GM21360 (cell line): Measurements from ENCODE around the gene OMP.
"Not testable (repeated sequence)": the region's sequence is repeated elsewhere in the genome, so short reads cannot be mapped to it uniquely, and the experiment has no call there.

ENCODE experiments used
- ATAC-seq: cut with Tn5 transposase; IDR thresholded peaks from one replicate; pipeline ENCODE4 v1.9.1; 2021; ENCODE audit warnings: mild to moderate bottlenecking, moderate library complexity; ENCODE audit not compliant: unreplicated experiment

Gene OMP, protein sequence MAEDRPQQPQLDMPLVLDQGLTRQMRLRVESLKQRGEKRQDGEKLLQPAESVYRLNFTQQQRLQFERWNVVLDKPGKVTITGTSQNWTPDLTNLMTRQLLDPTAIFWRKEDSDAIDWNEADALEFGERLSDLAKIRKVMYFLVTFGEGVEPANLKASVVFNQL

GRCh38 chr11:77102246-77103210 lies at the start of gene OMP:
Gene OMP, plus strand, starts transcription at chr11:77102840. Its CDS starts 0 bp downstream, at chr11:77102840.
- ATAC-seq, result no peak

DNA sequence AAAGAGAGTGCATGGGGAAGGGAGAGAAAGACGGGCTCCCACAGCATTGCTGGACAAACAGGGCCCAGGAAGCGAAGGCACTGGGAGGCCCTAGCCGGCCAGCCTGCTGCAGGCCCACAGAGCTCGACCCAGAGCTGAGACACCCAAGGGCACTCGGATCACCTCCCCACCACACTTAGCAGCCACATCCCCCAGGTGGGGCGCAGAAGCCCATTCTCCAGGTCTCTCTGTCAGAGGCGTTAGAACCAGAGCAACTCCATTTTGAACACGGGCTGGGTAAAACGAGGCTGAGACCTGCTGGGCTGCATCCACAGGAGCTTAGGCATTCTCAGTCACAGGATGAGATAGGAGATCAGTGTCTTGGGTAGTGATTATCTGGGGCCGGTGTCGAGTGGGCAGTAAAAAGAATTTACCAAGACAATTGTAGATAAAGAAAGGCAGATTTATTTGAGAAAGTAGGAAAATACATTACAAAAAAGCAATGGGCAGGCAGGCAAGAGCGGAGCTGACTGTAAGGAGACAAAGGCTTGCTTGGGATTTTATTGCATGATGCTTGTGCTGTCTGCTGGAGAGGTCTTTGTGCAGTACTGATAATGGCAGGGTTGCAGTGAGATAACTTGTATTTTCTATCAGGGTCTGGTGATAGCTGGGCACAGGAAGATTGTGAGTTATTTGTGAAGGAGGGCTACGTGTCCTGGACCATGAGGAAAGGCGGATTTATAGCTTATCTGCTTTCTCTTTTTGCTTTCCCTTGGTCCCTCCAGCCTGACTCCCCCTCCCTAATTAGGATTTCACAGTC lies 49.2 kb upstream of the OMP start:
- ATAC-seq, result no peak

- ATAC-seq, result no peak
Observed at GRCh38 chr11:77054084-77054483, 48.6 kb upstream of the OMP start.

DNA sequence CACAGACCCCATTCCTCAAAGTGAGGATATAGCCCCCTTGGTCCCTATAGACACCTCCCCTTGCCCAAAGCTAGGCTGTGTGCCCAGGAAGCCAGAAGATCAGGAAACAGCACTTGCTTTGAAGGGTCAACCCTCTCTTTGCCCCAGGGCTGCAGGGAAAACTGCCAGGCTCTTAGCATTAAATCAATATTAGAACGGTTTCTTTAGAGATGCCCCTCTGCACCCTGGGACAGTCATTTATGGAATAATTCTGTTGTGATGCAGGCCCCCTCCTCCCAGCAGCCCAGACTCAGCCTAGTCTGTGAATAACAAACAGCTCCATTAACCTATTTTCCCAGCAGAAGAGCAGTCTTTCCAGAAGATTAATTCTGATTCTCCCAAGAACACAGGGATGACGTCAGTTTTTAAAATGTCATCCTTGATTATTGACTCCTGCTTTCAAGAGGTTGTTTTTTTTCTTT lies 47.5 kb upstream of the OMP start:
- no peak for ATAC-seq

- ATAC-seq, result no peak
Observed at GRCh38 chr11:77055913-77056312, 46.7 kb upstream of the OMP start.

- no peak for ATAC-seq
Observed at GRCh38 chr11:77056814-77057402, 45.7 kb upstream of the OMP start.

- ATAC-seq, result no peak
Observed at GRCh38 chr11:77057938-77058474, 44.6 kb upstream of the OMP start.

DNA sequence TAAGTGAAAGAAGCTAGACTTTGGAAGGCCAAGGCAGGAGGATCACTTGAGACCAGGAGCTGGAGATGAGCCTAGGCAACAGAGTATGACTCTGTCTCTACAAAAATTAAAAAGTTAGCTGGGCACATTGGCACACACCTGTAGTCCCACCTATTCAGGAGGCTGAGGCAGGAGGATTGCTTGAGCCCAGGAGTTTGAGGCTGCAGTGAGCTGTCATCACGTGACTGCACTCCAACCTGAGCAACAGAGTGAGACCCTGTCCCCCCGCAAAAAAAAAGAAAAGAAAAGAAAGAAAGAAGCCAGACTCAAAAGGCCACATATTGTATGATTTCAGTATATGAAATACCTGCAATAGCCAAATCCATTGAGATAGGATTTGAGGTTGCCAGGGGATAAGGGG lies 43.7 kb upstream of the OMP start:
- no peak for ATAC-seq

GRCh38 chr11:77059806-77060205 lies 42.8 kb upstream of the OMP start:
- no peak for ATAC-seq

- no peak for ATAC-seq
Observed at GRCh38 chr11:77060234-77060633, 42.4 kb upstream of the OMP start.

DNA sequence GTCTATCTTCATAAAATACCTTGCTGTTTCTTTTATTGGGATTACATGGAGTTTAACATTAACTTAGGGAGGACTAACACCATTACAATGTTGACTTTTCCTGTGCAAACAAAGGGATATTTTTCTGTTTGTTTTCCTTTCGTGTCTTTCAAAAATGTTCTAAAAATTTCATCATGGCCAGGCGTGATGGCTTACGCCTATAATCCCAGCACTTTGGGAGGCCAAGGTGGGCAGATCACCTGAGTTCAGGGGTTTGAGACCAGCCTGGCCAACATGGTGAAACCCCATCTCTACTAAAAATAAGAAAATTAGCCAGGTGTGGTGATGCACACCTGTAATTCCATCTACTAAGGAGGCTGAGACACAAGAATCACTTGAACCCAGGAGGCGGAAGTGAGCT lies 41.4 kb upstream of the OMP start:
- not testable (repeated sequence) for ATAC-seq

DNA sequence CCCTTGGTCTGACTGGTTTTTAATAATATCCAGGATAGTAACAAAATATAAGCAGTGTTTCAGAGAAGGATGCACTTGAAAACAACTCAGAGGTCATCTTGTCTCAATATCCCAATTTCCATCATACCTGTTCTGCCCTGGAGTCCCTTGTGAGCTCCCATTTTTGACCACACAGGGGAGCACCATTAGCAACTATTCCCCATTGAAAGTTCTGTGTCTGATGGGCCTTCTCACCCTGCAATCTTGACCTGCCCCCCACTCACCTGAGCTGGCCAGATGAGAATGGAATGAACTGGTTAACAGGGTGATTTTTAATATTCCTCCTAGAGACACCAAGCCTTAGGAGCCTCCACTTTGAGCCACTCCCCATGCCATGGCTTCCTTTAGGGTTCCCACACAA lies 39.7 kb upstream of the OMP start:
- no peak for ATAC-seq

DNA sequence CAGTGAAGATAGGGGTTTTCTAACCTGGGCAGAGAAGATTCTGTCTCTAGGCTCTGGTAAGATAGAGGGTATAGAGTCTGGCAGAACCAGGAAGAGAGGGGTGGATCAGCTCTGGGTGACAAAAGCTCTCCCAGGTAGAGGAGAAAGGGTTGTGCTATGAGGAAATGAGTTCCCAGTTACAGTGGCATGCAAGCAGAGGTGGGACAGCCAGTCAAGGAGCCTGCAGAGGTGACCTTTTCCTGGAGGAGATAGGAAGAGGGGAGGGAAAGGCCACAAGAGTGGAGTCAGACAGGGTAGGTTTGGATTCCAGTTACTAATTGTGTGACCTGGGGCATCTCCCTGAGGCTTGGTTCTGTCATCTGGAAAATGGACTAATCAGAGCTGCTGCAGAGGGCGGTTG lies 39.2 kb upstream of the OMP start:
- no peak for ATAC-seq

- no peak for ATAC-seq
Observed at GRCh38 chr11:77063861-77064260, 38.8 kb upstream of the OMP start.

- no peak for ATAC-seq
Observed at GRCh38 chr11:77064648-77065217, 37.9 kb upstream of the OMP start.

GRCh38 chr11:77065878-77066228 lies 36.8 kb upstream of the OMP start:
- ATAC-seq, result peak; percentile 5

GRCh38 chr11:77066229-77067042 lies 36.2 kb upstream of the OMP start, which contains the start of gene CAPN5:
Gene CAPN5, plus strand, starts transcription at chr11:77066971. Its CDS starts 17,916 bp downstream, at chr11:77084887.
- ATAC-seq, result peak; percentile 89

- ATAC-seq, result no peak
Observed at GRCh38 chr11:77067861-77068443, 34.7 kb upstream of the OMP start.
